ENCODE data around the gene IFI27L2. TPM values are rescaled to one million over a fixed set of nuclear protein-coding genes. Genes with fewer than 3 reads are reported as not detected.

Gene IFI27L2
- total and polyA plus RNA-seq, 2 of the 8 experiments (the other 6 are each of a cell fraction or from before 2014, with no cell fraction given) = 14.0 to 69.6 TPM

- peak overlapping the region; percentile 61 to 93 (median 76); a peak in 7 of 8 replicates for H3K4me3 ChIP-seq (ENCODE audit: extremely low read depth in 1 of 4, insufficient read depth in 2 of 4, low read depth in 3 of 4, low read length in 4 of 4)
- H2BK12ac ChIP-seq (ENCODE audit: low read depth, low read length) = no peak overlapping the region
- no peaks in the 10 kb centered on the region for H3K79me1 ChIP-seq (ENCODE audit: low read depth, low read length)
- H2AK5ac ChIP-seq (ENCODE audit: low read depth, low read length) = no peak overlapping the region
- no peak for FAIRE-seq
- H2AFZ ChIP-seq (ENCODE audit: low read length) = no peak overlapping the region
- ChIA-PET CTCF (ENCODE audit: partially characterized antibody) (interaction anchor here (1.3 to 2.0 kb wide), 5 partner anchors 39 to 236 kb away, joined by 3 to 7 read pairs (median 4); partner anchors contain the start of gene IFI27L2), POLR2A (ENCODE audit: partially characterized antibody) (interaction anchor here (1.2 to 1.5 kb wide), 3 partner anchors 18 to 46 kb away, joined by 4 read pairs; partner anchors contain the start of gene IFI27L2)
- H3K79me2 ChIP-seq (ENCODE audit: control insufficient read depth in 1 of 2, insufficient read depth in 2 of 2, low read length in 2 of 2) = peaks cover 0 to 24% of the 10 kb centered on the region in 2 experiments; a peak in 2 of 4 replicates
- H3K14ac ChIP-seq (ENCODE audit: insufficient read length) = no peak overlapping the region
- no peak for TF ChIP-seq SAP30 (IDR thresholded peaks at IDR 0.05; ENCODE audit: insufficient read depth, insufficient replicate concordance, low read length)
- TF ChIP-seq SP1 (IDR thresholded peaks at IDR 0.05; ENCODE audit: low read depth, low read length) = no peak
- TF ChIP-seq SRF (IDR thresholded peaks at IDR 0.05; ENCODE audit: low read depth, low read length) = no peak
- TF ChIP-seq TEAD4 (IDR thresholded peaks at IDR 0.05; ENCODE audit: low read depth, low read length) = no peak
- no peak for TF ChIP-seq POLR2AphosphoS5 (IDR thresholded peaks at IDR 0.05; ENCODE audit: low read depth, low read length)
- TF ChIP-seq KDM5A (IDR thresholded peaks at IDR 0.05; ENCODE audit: low read length) = no peak
- H4K91ac ChIP-seq (replicated peaks; ENCODE audit: insufficient read length, low read length) = no peak overlapping the region
- no peak overlapping the region for H2BK120ac ChIP-seq (replicated peaks; ENCODE audit: low read depth, low read length)
- H3K9ac ChIP-seq (replicated peaks in 1 of 4; ENCODE audit: extremely low read depth in 1 of 4, low read depth in 3 of 4, low read length in 3 of 4) = no peak overlapping the region; a peak in 1 of 7 replicates
- H3K4ac ChIP-seq (replicated peaks; ENCODE audit: insufficient read length, low read depth, low read length) = no peak overlapping the region
- H3K23me2 ChIP-seq (ENCODE audit: low read depth, low read length) = peaks cover 9% of the 10 kb centered on the region; the same call in 1 of the 2 replicates
- H3K4me2 ChIP-seq (ENCODE audit: insufficient read depth in 1 of 2, low read depth in 2 of 2, low read length in 2 of 2) = peak overlapping the region; percentile 83 to 97
- no peak overlapping the region for H3K56ac ChIP-seq (replicated peaks; ENCODE audit: insufficient read length, low read depth, low read length)
- H3K4me1 ChIP-seq (replicated peaks in 1 of 4; ENCODE audit: control insufficient read depth in 3 of 4, insufficient read depth in 4 of 4, low read length in 3 of 4) = peaks cover 0 to 6% (median 3%) of the 10 kb centered on the region in 4 experiments; a peak in 5 of 7 replicates
- no peak overlapping the region for H3K18ac ChIP-seq (ENCODE audit: extremely low read depth, low read length)
- no peak overlapping the region for H4K5ac ChIP-seq (ENCODE audit: insufficient read length, low read depth, low read length)
- H3K23ac ChIP-seq (ENCODE audit: insufficient read length) = no peak overlapping the region
- H3K9me3 ChIP-seq (ENCODE audit: insufficient read depth in 2 of 2, low read depth in 1 of 2, low read length in 1 of 2) = no peaks in the 10 kb centered on the region
- H2BK15ac ChIP-seq (ENCODE audit: low read length) = no peak overlapping the region
- WGBS, 2 experiments (ENCODE audit: extremely low coverage in 1 of 2, insufficient coverage in 1 of 2, insufficient read length in 1 of 2, insufficient replicate concordance in 2 of 2, low coverage in 1 of 2, low lambda C conversion rate in 2 of 2, missing lambda C conversion rate in 1 of 2) = 20% methylated on average over 7 of the region's 7 CpGs; no CpG with 5 or more reads in 1 of the 2 experiments
- no peaks in the 10 kb centered on the region; a peak in 1 of 8 replicates for H3K36me3 ChIP-seq (ENCODE audit: control insufficient read depth in 2 of 4, insufficient read depth in 4 of 4, low read length in 3 of 4)
- DNase-seq (ENCODE audit: low read depth in 1 of 2, low spot score in 2 of 2) = no peak
- H4K8ac ChIP-seq (ENCODE audit: extremely low read depth, insufficient read depth, low read length) = no peak overlapping the region
- H3K27me3 ChIP-seq (replicated peaks in 1 of 4; ENCODE audit: control insufficient read depth in 3 of 4, extremely low read depth in 1 of 4, insufficient read depth in 3 of 4, low read length in 3 of 4) = peaks cover 0 to 4% (median 0%) of the 10 kb centered on the region in 4 experiments; a peak in 2 of 7 replicates
- no peak overlapping the region for H3K27ac ChIP-seq (ENCODE audit: low read depth, low read length)
- no peak overlapping the region for H2BK20ac ChIP-seq (ENCODE audit: low read length)
- no peak overlapping the region for H2BK5ac ChIP-seq (ENCODE audit: low read depth, low read length)
- H4K20me1 ChIP-seq (replicated peaks in 1 of 2; ENCODE audit: control insufficient read depth in 1 of 2, insufficient read depth in 2 of 2, low read length in 2 of 2) = no peaks in the 10 kb centered on the region
These were observed 46.3 kb upstream of the IFI27L2 start for GRCh38 chr14:94175747-94176146.
